PC-3 (cell line): ENCODE measurements around the gene THOC6. TPM values are rescaled to one million over a fixed set of nuclear protein-coding genes. Genes with fewer than 3 reads are reported as not detected.

Experiments
- ATAC-seq: fragments of 200-7000 bp; cut with Tn5 transposase; 2 replicates; pipeline ENCODE4 v1.9.1; 2020; ENCODE audit warnings: mild to moderate bottlenecking, moderate library complexity
- BruUV-seq: library from RNA; stranded (reverse); fragments of 400-500 nt; replicated peaks from 2 replicates; lab custom pipeline; 2021; lab: Mats Ljungman, UMichigan
- CTCF ChIA-PET: fragments of 300-600 bp; sonication (Branson Sonifier 250); formaldehyde crosslinking; loops from one replicate; lab custom pipeline; 2022; ENCODE audit warnings: antibody characterized with exemption; lab: Charles Lee
- POLR2A ChIA-PET: fragments of 300-600 bp; sonication (Branson Sonifier 250); formaldehyde crosslinking; loops from one replicate; lab custom pipeline; 2022; ENCODE audit warnings: antibody characterized with exemption; ENCODE audit not compliant: unreplicated experiment; lab: Charles Lee
- DNase-seq: peaks from one replicate; pipeline ENCODE4 v3.0.0-alpha.2; 2015
- H2AFZ ChIP-seq: fragments of 300-600 bp; sonication (generic); 2 replicates; pipeline ENCODE4 v1.6.0; 2016; ENCODE audit warnings: antibody characterized with exemption, low read length
- H3F3A ChIP-seq: fragments of 300-600 bp; sonication (generic); one replicate; pipeline ENCODE4 v1.6.0; 2017; ENCODE audit warnings: antibody characterized with exemption, low read length, control low read depth, mild to moderate bottlenecking; ENCODE audit not compliant: unreplicated experiment
- H3K27ac ChIP-seq: fragments of 300-600 bp; sonication (generic); 2 replicates; pipeline ENCODE4 v1.5.1; 2016; ENCODE audit warnings: mild to moderate bottlenecking, low read length
- H3K27me3 ChIP-seq: fragments of 300-600 bp; sonication (generic); 2 replicates; pipeline ENCODE4 v1.6.1; 2016; ENCODE audit warnings: low read length, mixed read lengths
- H3K36me3 ChIP-seq: fragments of 300-600 bp; sonication (generic); 2 replicates; pipeline ENCODE4 v1.6.1; 2016; ENCODE audit warnings: low read depth, mixed run types, low read length, mixed read lengths
- H3K4me1 ChIP-seq: fragments of 300-600 bp; sonication (generic); 2 replicates; pipeline ENCODE4 v1.5.1; 2016; ENCODE audit warnings: low read length; ENCODE audit not compliant: insufficient read depth
- H3K4me2 ChIP-seq: fragments of 300-600 bp; sonication (generic); 2 replicates; pipeline ENCODE4 v1.6.0; 2016; ENCODE audit warnings: low read length
- H3K4me3 ChIP-seq: fragments of 300-600 bp; sonication (generic); 2 replicates; pipeline ENCODE4 v1.5.1; 2016; ENCODE audit warnings: mild to moderate bottlenecking, low read length, mixed read lengths
- H3K79me2 ChIP-seq: fragments of 300-600 bp; sonication (generic); 2 replicates; pipeline ENCODE4 v1.6.1; 2017; ENCODE audit warnings: low read length, mixed read lengths
- H3K9ac ChIP-seq: fragments of 300-600 bp; sonication (generic); 2 replicates; pipeline ENCODE4 v1.6.0; 2016; ENCODE audit warnings: mild to moderate bottlenecking, low read length
- H3K9me2 ChIP-seq: fragments of 300-600 bp; sonication (generic); replicated peaks from 2 replicates; pipeline ENCODE4 v1.6.1; 2016; ENCODE audit warnings: mixed run types, low read length, mixed read lengths
- H3K9me3 ChIP-seq: fragments of 300-600 bp; sonication (generic); 2 replicates; pipeline ENCODE4 v1.6.1; 2016; ENCODE audit warnings: low read length, mixed read lengths
- H4K20me1 ChIP-seq: fragments of 300-600 bp; sonication (generic); 2 replicates; pipeline ENCODE4 v1.6.1; 2016; ENCODE audit warnings: low read length, mixed read lengths
- CTCF ChIP-seq: fragments of 300-600 bp; sonication (generic); conservative IDR thresholded peaks from 2 replicates; pipeline ENCODE4 v1.5.1; 2017; ENCODE audit warnings: antibody characterized with exemption, low read depth, mild to moderate bottlenecking, low read length
- EZH2 ChIP-seq: fragments of 300-600 bp; sonication (generic); IDR thresholded peaks from one replicate; pipeline ENCODE4 v1.6.1; 2017; ENCODE audit warnings: antibody characterized with exemption, mild to moderate bottlenecking, low read length; ENCODE audit not compliant: unreplicated experiment
- EZH2phosphoT487 ChIP-seq: fragments of 300-600 bp; sonication (generic); IDR thresholded peaks from 2 replicates; pipeline ENCODE4 v1.6.1; 2018; ENCODE audit warnings: mild to moderate bottlenecking, antibody characterized with exemption, low read length, borderline replicate concordance
- intact Hi-C: fragments of 100-400 bp; cut with micrococcal nuclease; formaldehyde crosslinking; loops from 2 replicates; pipeline ENCODE4 v1.9.0; 2023
- total RNA-seq: library from RNA; depleted of rRNA; stranded (reverse); fragments of >200 nt; gene quantifications from 2 replicates; pipeline ENCODE4 v1.2.3, GENCODE V29; 2014; rRNA removed

The THOC6 gene
- total RNA-seq, 1 experiment from 2014 or later = 40.3 TPM

- no peak overlapping the region for H3K9ac ChIP-seq
- H3K27me3 ChIP-seq = no peaks in the 10 kb centered on the region
- ATAC-seq (no peak), DNase-seq (no peak)
- BruUV-seq = no TSS peak
- no peaks in the 10 kb centered on the region for H3K9me3 ChIP-seq
- TF ChIP-seq CTCF (no peak), EZH2phosphoT487 (no peak), EZH2 (no peak)
- H3K4me3 ChIP-seq = no peak overlapping the region
- H3K79me2 ChIP-seq = no peaks in the 10 kb centered on the region
- H4K20me1 ChIP-seq = no peaks in the 10 kb centered on the region
- no peaks in the 10 kb centered on the region for H3K9me2 ChIP-seq
- no peaks in the 10 kb centered on the region for H3K36me3 ChIP-seq
- H2AFZ ChIP-seq = no peak overlapping the region
- no peak overlapping the region for H3K4me2 ChIP-seq
- no peak overlapping the region for H3K27ac ChIP-seq
- H3F3A ChIP-seq = no peaks in the 10 kb centered on the region
- CTCF ChIA-PET = no interaction called here
- POLR2A ChIA-PET = no interaction called here
- H3K4me1 ChIP-seq = no peaks in the 10 kb centered on the region
- intact Hi-C loops = no loop called here
These were observed 52.7 kb downstream of the THOC6 start for GRCh38 chr16:3076577-3076976.

Other genes with a start within 250 kb of the THOC6 start
- gene ELOB, start 246.8 kb upstream of the THOC6 start, total RNA-seq = 203 and 289 TPM in 2 replicates
- 0.11 TPM in 1 of 2 replicates, not detected in the other for gene PRSS33, start 236.5 kb upstream of the THOC6 start, total RNA-seq
- gene PRSS41, start 225.6 kb upstream of the THOC6 start, total RNA-seq = not detected in 2 replicates
- not detected in 2 replicates for gene PRSS21, start 206.8 kb upstream of the THOC6 start, total RNA-seq
- gene ZG16B, start 193.7 kb upstream of the THOC6 start, total RNA-seq = 8.6 and 17.0 TPM in 2 replicates
- 36.9 and 42.5 TPM in 2 replicates for gene PRSS22, start 165.9 kb upstream of the THOC6 start, total RNA-seq
- 92.0 and 100 TPM in 2 replicates for gene FLYWCH2, start 140.8 kb upstream of the THOC6 start, total RNA-seq
- 41.4 and 54.7 TPM in 2 replicates for gene FLYWCH1, start 112.1 kb upstream of the THOC6 start, total RNA-seq
- gene KREMEN2, start 59.8 kb upstream of the THOC6 start, total RNA-seq = 3.6 and 7.1 TPM in 2 replicates
- 37.9 and 45.0 TPM in 2 replicates for gene PAQR4, start 54.7 kb upstream of the THOC6 start, total RNA-seq
- 51.9 and 109 TPM in 2 replicates for gene PKMYT1, start 43.6 kb upstream of the THOC6 start, total RNA-seq
- gene CLDN9, start 11.1 kb upstream of the THOC6 start, total RNA-seq = 0.33 and 1.2 TPM in 2 replicates
- gene CLDN6, start 5.9 kb upstream of the THOC6 start, total RNA-seq = not detected in 2 replicates
- 667 and 713 TPM in 2 replicates for gene TNFRSF12A, start 3.7 kb upstream of the THOC6 start, total RNA-seq
- gene HCFC1R1, start 93 bp upstream of the THOC6 start, total RNA-seq = 56.4 and 56.6 TPM in 2 replicates
- 16.3 and 27.7 TPM in 2 replicates for gene BICDL2, start 12.9 kb downstream of the THOC6 start, total RNA-seq
- 0.29 and 0.51 TPM in 2 replicates for gene MMP25, start 22.5 kb downstream of the THOC6 start, total RNA-seq
- gene IL32, start 41.6 kb downstream of the THOC6 start, total RNA-seq = 8.8 and 10.8 TPM in 2 replicates
- not detected in 2 replicates for gene ZSCAN10, start 75.3 kb downstream of the THOC6 start, total RNA-seq
- 19.0 and 27.0 TPM in 2 replicates for gene ZNF205, start 88.6 kb downstream of the THOC6 start, total RNA-seq
- 3.6 and 9.6 TPM in 2 replicates for gene ZNF213, start 111.0 kb downstream of the THOC6 start, total RNA-seq
- not detected in 2 replicates for gene OR1F1, start 164.2 kb downstream of the THOC6 start, total RNA-seq
- 4.7 and 5.0 TPM in 2 replicates for gene ZNF200, start 211.1 kb downstream of the THOC6 start, total RNA-seq
- 0.04 TPM in 1 of 2 replicates, not detected in the other for gene MEFV, start 232.6 kb downstream of the THOC6 start, total RNA-seq